HepG2 (cell line): ENCODE results near the gene FBXO24. TPM values are rescaled to one million over a fixed set of nuclear protein-coding genes. Genes with fewer than 3 reads are reported as not detected.

ENCODE experiments used
- ATF2 ChIP-seq: sonication (generic); formaldehyde crosslinking; IDR thresholded peaks from 2 replicates; pipeline ENCODE4 v1.4.0; 2020; ENCODE audit warnings: missing genetic modification reagents
- FOXA3 ChIP-seq: IDR thresholded peaks from 2 replicates; pipeline ENCODE4 v1.6.1; 2016; ENCODE audit warnings: missing genetic modification reagents, missing compliant biosample characterization
- HMG20A ChIP-seq: IDR thresholded peaks from 2 replicates; pipeline ENCODE4 v1.6.1; 2016; ENCODE audit warnings: borderline replicate concordance
- MLXIP ChIP-seq: sonication (generic); formaldehyde crosslinking; IDR thresholded peaks from 2 replicates; pipeline ENCODE4 v1.9.0; 2021; ENCODE audit warnings: missing genetic modification reagents, borderline replicate concordance
- PHF21A ChIP-seq: sonication (generic); formaldehyde crosslinking; IDR thresholded peaks from 2 replicates; pipeline ENCODE4 v1.5.0; 2020; ENCODE audit warnings: mild to moderate bottlenecking, missing genetic modification reagents
- RBAK ChIP-seq: sonication (generic); formaldehyde crosslinking; IDR thresholded peaks from 2 replicates; pipeline ENCODE4 v1.5.1; 2020; ENCODE audit warnings: mild to moderate bottlenecking, missing genetic modification reagents
- RFX1 ChIP-seq: fragments of 450-650 bp; IDR thresholded peaks from 2 replicates; pipeline ENCODE4 v1.6.1; 2017
- SIN3A ChIP-seq: IDR thresholded peaks from 2 replicates; pipeline ENCODE4 v1.6.1; 2011; ENCODE audit warnings: low read depth, mild to moderate bottlenecking, control low read depth, low read length, borderline replicate concordance
- SIX1 ChIP-seq: sonication (generic); formaldehyde crosslinking; IDR thresholded peaks from 2 replicates; pipeline ENCODE4 v1.4.0; 2020; ENCODE audit warnings: missing genetic modification reagents, borderline replicate concordance
- ZNF160 ChIP-seq: sonication (generic); formaldehyde crosslinking; IDR thresholded peaks from 2 replicates; pipeline ENCODE4 v1.8.0; 2022; ENCODE audit warnings: mild to moderate bottlenecking, inconsistent platforms, missing genetic modification reagents
- ZNF276 ChIP-seq: sonication (generic); formaldehyde crosslinking; IDR thresholded peaks from 2 replicates; pipeline ENCODE4 v1.4.0; 2020; ENCODE audit warnings: mild to moderate bottlenecking, low read depth, missing genetic modification reagents
- ZNF282 ChIP-seq: fragments of 450-650 bp; IDR thresholded peaks from 2 replicates; pipeline ENCODE4 v1.6.1; 2018; ENCODE audit not compliant: partially characterized antibody
- ZNF337 ChIP-seq: sonication (generic); formaldehyde crosslinking; IDR thresholded peaks from 2 replicates; pipeline ENCODE4 v1.5.1; 2020; ENCODE audit warnings: missing genetic modification reagents, low read depth, mild to moderate bottlenecking, borderline replicate concordance
- ZNF430 ChIP-seq: sonication (generic); formaldehyde crosslinking; IDR thresholded peaks from 2 replicates; pipeline ENCODE4 v1.9.0; 2021; ENCODE audit warnings: mild to moderate bottlenecking, missing genetic modification reagents
- ZNF567 ChIP-seq: sonication (generic); formaldehyde crosslinking; IDR thresholded peaks from 2 replicates; pipeline ENCODE4 v1.8.1; 2023; ENCODE audit warnings: mild to moderate bottlenecking, missing genetic modification reagents, borderline replicate concordance
- ZNF572 ChIP-seq: sonication (generic); formaldehyde crosslinking; IDR thresholded peaks from 2 replicates; pipeline ENCODE4 v1.5.1; 2020; ENCODE audit warnings: mild to moderate bottlenecking, missing genetic modification reagents
- ZNF577 ChIP-seq: sonication (generic); formaldehyde crosslinking; IDR thresholded peaks from 2 replicates; pipeline ENCODE4 v1.4.0; 2020; ENCODE audit warnings: mild to moderate bottlenecking, low read depth, missing genetic modification reagents, borderline replicate concordance
- ZSCAN12 ChIP-seq: sonication (generic); formaldehyde crosslinking; IDR thresholded peaks from 2 replicates; pipeline ENCODE4 v1.9.0; 2021; ENCODE audit warnings: mild to moderate bottlenecking, missing genetic modification reagents
- polyA plus RNA-seq, 8 experiments: library from polyadenylated mRNA; depleted of rRNA in 3 of 8; stranded (reverse) in 7 of 8; unstranded in 1 of 8; fragments of >200 nt; fragmentation: Illumina TruSeq in 4 of 8; extraction: Trizol in 4 of 8; gene quantifications; 2 replicates each; pipeline versions ENCODE4 v1.2.1 to v1.2.3, GENCODE V29; 2011 to 2016; ENCODE audit warnings: low read depth in 4 of 8, missing spikeins in 1 of 8, mixed read lengths in 1 of 8; ENCODE audit not compliant: insufficient read depth in 1 of 8
- total RNA-seq, 5 experiments: library from RNA; depleted of rRNA; stranded (reverse); fragments of >200 nt; fragmentation: Illumina TruSeq; extraction: Trizol; gene quantifications; 2 replicates each; pipeline ENCODE4 v1.2.3, GENCODE V29; 2016; ENCODE audit warnings: low read depth in 1 of 5
- TF ChIP-seq, protein P1 (sequence below): sonication (generic); formaldehyde crosslinking; IDR thresholded peaks from 2 replicates; pipeline ENCODE4 v1.8.0; 2022; ENCODE audit warnings: mild to moderate bottlenecking, missing genetic modification reagents, moderate library complexity
- TF ChIP-seq, protein P2 (sequence below): conservative IDR thresholded peaks from 2 replicates; pipeline ENCODE4 v1.6.1; 2018; ENCODE audit warnings: missing genetic modification reagents
- TF ChIP-seq, protein P3 (sequence below): sonication (generic); formaldehyde crosslinking; IDR thresholded peaks from 2 replicates; pipeline ENCODE4 v1.4.0; 2020; ENCODE audit warnings: mild to moderate bottlenecking, low read depth, missing genetic modification reagents

FBXO24 gene
- total and polyA plus RNA-seq, 2 of the 13 experiments (the other 11 are each of a cell fraction or from before 2014, with no cell fraction given): 0.20 to 0.55 TPM

DNA sequence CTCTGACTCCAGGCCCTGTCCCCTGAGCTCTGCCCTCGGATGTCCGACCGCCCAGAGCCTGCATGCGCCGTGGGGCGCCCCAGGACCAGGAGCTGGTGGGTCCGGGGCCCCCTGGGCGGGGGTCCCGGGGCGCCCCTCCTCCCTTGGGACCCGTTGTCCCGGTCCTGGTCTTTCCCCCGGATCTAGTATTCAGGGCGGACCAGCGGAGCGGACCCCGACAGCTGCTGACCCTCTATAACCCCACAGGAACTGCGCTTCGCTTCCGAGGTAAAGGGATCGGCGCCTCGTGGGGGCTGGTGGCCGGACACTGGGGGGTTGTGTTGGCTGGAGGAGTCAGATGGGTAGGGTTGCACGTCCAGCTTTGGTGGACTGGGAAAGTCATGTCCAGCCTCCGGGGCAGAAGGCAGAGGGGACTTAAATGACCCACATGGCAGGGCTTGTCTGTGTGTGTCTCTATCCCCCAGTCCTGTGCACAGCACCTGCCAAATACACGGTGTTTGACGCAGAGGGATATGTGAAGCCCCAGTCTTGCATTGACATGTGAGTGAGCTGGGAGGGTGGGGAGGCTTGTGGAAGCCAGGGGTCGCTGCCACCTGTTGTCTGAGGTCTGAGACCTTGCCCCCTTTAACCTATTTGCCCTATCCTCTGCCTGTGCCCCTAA, 26.7 kb downstream of the FBXO24 start (continued):
- no peak for TF ChIP-seq MLXIP (CRISPR knock-in tag)
- TF ChIP-seq SIN3A: peak; percentile 52; the same call in 1 of the 2 replicates
- no peak for TF ChIP-seq ZNF430 (CRISPR knock-in tag)
- no peak for TF ChIP-seq RBAK (CRISPR knock-in tag)
- TF ChIP-seq SIX1 (CRISPR knock-in tag): no peak
- no peak for TF ChIP-seq HMG20A
- TF ChIP-seq ZNF567: no peak
- TF ChIP-seq, protein P1, sequence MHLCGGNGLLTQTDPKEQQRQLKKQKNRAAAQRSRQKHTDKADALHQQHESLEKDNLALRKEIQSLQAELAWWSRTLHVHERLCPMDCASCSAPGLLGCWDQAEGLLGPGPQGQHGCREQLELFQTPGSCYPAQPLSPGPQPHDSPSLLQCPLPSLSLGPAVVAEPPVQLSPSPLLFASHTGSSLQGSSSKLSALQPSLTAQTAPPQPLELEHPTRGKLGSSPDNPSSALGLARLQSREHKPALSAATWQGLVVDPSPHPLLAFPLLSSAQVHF (CRISPR knock-in tag): no peak
- TF ChIP-seq ZNF282: no peak
- TF ChIP-seq ZNF160 (CRISPR knock-in tag): no peak
- TF ChIP-seq ZNF337 (CRISPR knock-in tag): no peak
- no peak for TF ChIP-seq ATF2 (CRISPR knock-in tag)
- TF ChIP-seq ZNF276 (CRISPR knock-in tag): no peak
- no peak for TF ChIP-seq ZSCAN12 (CRISPR knock-in tag)
- no peak for TF ChIP-seq ZNF577 (CRISPR knock-in tag)
- no peak for TF ChIP-seq PHF21A (CRISPR knock-in tag)
- TF ChIP-seq, protein P2, sequence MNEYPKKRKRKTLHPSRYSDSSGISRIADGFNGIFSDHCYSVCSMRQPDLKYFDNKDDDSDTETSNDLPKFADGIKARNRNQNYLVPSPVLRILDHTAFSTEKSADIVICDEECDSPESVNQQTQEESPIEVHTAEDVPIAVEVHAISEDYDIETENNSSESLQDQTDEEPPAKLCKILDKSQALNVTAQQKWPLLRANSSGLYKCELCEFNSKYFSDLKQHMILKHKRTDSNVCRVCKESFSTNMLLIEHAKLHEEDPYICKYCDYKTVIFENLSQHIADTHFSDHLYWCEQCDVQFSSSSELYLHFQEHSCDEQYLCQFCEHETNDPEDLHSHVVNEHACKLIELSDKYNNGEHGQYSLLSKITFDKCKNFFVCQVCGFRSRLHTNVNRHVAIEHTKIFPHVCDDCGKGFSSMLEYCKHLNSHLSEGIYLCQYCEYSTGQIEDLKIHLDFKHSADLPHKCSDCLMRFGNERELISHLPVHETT (CRISPR knock-in tag): 0 out of 2 replicates have a peak, but pooled peaks have one; percentile 43
- no peak for TF ChIP-seq FOXA3 (CRISPR knock-in tag)
- TF ChIP-seq ZNF572 (CRISPR knock-in tag): no peak
- TF ChIP-seq, protein P3, sequence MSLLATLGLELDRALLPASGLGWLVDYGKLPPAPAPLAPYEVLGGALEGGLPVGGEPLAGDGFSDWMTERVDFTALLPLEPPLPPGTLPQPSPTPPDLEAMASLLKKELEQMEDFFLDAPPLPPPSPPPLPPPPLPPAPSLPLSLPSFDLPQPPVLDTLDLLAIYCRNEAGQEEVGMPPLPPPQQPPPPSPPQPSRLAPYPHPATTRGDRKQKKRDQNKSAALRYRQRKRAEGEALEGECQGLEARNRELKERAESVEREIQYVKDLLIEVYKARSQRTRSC: no peak
- TF ChIP-seq RFX1: no peak
